Measurements from ENCODE around the gene CFAP61. TPM values are rescaled to one million over a fixed set of nuclear protein-coding genes. Genes with fewer than 3 reads are reported as not detected.

The CFAP61 gene
- total RNA-seq, 1 donor from 2014 or later, result not detected

DNA sequence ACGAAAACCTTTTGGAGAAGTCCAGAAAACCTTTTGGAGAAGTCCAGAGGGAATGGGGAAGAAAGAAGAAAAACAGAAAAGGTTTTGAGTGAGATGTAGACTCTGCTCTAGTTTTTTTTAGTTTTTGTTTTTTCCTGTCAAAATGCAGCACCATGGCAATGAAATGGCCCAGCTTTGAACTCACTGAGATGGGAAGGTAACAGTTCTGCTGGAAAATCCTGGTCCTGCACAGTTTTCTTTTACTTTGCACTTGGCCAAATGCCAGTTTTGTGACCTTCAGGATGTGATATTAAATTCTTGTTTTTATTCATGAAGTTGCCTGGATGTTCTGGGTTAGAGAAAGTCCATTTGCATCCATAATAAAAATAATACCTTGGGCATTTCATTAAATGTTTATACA lies 145.7 kb downstream of the CFAP61 start:
- H3K9ac ChIP-seq (ENCODE audit: low read length), result no peak overlapping the region
- FAIRE-seq (no peak), DNase-seq (ENCODE audit: low read depth) (no peak)
- no peaks in the 10 kb centered on the region for H4K20me1 ChIP-seq (ENCODE audit: insufficient read depth, low read length)
- Mint-ChIP-seq H3K27ac (ENCODE audit: unreplicated experiment) (no peak overlapping the region), H3K36me3 (ENCODE audit: low read depth, unreplicated experiment) (no peaks in the 10 kb centered on the region), H3K9me3 (ENCODE audit: unreplicated experiment) (no peaks in the 10 kb centered on the region), H3K27me3 (ENCODE audit: low read depth, unreplicated experiment) (peaks cover 6% of the 10 kb centered on the region), H3K4me3 (ENCODE audit: unreplicated experiment) (no peak overlapping the region), H3K4me1 (ENCODE audit: low read depth, unreplicated experiment) (no peaks in the 10 kb centered on the region)
- no peaks in the 10 kb centered on the region for H3K36me3 ChIP-seq (ENCODE audit: insufficient read depth, low read length)
- TF ChIP-seq, protein P1, sequence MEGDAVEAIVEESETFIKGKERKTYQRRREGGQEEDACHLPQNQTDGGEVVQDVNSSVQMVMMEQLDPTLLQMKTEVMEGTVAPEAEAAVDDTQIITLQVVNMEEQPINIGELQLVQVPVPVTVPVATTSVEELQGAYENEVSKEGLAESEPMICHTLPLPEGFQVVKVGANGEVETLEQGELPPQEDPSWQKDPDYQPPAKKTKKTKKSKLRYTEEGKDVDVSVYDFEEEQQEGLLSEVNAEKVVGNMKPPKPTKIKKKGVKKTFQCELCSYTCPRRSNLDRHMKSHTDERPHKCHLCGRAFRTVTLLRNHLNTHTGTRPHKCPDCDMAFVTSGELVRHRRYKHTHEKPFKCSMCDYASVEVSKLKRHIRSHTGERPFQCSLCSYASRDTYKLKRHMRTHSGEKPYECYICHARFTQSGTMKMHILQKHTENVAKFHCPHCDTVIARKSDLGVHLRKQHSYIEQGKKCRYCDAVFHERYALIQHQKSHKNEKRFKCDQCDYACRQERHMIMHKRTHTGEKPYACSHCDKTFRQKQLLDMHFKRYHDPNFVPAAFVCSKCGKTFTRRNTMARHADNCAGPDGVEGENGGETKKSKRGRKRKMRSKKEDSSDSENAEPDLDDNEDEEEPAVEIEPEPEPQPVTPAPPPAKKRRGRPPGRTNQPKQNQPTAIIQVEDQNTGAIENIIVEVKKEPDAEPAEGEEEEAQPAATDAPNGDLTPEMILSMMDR (IDR thresholded peaks at IDR 0.05; ENCODE audit: insufficient read depth, low read depth, low read length), result no peak
- TF ChIP-seq EZH2 (IDR thresholded peaks at IDR 0.05; ENCODE audit: insufficient read depth, low read length), result no peak
- H3K79me2 ChIP-seq (ENCODE audit: insufficient read depth, low read length), result no peaks in the 10 kb centered on the region
- no peaks in the 10 kb centered on the region for H3K4me1 ChIP-seq (ENCODE audit: insufficient read depth, low read length)
- H3K4me2 ChIP-seq (ENCODE audit: low read length), result no peak overlapping the region
- H2AFZ ChIP-seq (ENCODE audit: low read depth, low read length), result no peak overlapping the region
- H3K9me3 ChIP-seq (ENCODE audit: insufficient read depth, low read depth, low read length), result peaks cover 3% of the 10 kb centered on the region
- peaks cover 2% of the 10 kb centered on the region for H3K27me3 ChIP-seq (ENCODE audit: insufficient read depth, low read length)
- H3K4me3 ChIP-seq (ENCODE audit: insufficient read depth, low read depth, low read length), result no peak overlapping the region
- no peak overlapping the region for H3K27ac ChIP-seq (ENCODE audit: low read depth, low read length)

GRCh38 chr20:20199361-20200160 lies 147.2 kb downstream of the CFAP61 start:
- Histone ChIP-seq H3K4me2 (ENCODE audit: low read length) (no peak overlapping the region), H3K9me3 (ENCODE audit: insufficient read depth, low read depth, low read length) (peaks cover 3% of the 10 kb centered on the region), H4K20me1 (ENCODE audit: insufficient read depth, low read length) (no peaks in the 10 kb centered on the region), H2AFZ (ENCODE audit: low read depth, low read length) (no peak overlapping the region), H3K4me1 (ENCODE audit: insufficient read depth, low read length) (no peaks in the 10 kb centered on the region), H3K9ac (ENCODE audit: low read length) (no peak overlapping the region), H3K79me2 (ENCODE audit: insufficient read depth, low read length) (no peaks in the 10 kb centered on the region), H3K27me3 (ENCODE audit: insufficient read depth, low read length) (peaks cover 2% of the 10 kb centered on the region), H3K4me3 (ENCODE audit: insufficient read depth, low read depth, low read length) (no peak overlapping the region), H3K27ac (ENCODE audit: low read depth, low read length) (no peak overlapping the region), H3K36me3 (ENCODE audit: insufficient read depth, low read length) (no peaks in the 10 kb centered on the region)
- FAIRE-seq, result no peak
- Mint-ChIP-seq H3K9me3 (ENCODE audit: unreplicated experiment) (no peaks in the 10 kb centered on the region), H3K4me3 (ENCODE audit: unreplicated experiment) (no peak overlapping the region), H3K27me3 (ENCODE audit: low read depth, unreplicated experiment) (peaks cover 5% of the 10 kb centered on the region), H3K27ac (ENCODE audit: unreplicated experiment) (no peak overlapping the region), H3K36me3 (ENCODE audit: low read depth, unreplicated experiment) (no peaks in the 10 kb centered on the region), H3K4me1 (ENCODE audit: low read depth, unreplicated experiment) (no peaks in the 10 kb centered on the region)
- DNase-seq (ENCODE audit: low read depth), result no peak
- TF ChIP-seq, protein P1 (IDR thresholded peaks at IDR 0.05; ENCODE audit: insufficient read depth, low read depth, low read length), result no peak

DNA sequence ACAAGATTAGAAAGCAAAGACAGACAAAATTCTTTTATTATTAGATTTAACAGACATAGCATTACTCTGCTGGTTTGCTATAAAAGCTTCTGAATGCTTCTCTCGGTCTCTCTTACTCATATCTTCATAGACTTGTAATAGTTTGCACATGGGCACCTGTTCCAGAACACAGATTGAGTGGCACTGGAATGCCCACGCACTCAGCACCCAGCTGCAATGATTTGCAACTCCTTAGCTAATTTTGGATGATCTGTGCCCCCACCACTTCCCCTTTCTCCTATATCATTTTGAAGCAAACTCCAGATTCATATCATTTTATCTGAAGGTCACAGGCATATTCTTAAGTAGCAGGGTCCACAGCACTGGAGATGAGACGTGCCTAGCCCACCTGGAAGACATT lies 148.8 kb downstream of the CFAP61 start:
- Histone ChIP-seq H3K9me3 (ENCODE audit: insufficient read depth, low read depth, low read length) (peaks cover under 1% of the 10 kb centered on the region), H4K20me1 (ENCODE audit: insufficient read depth, low read length) (no peaks in the 10 kb centered on the region), H3K4me3 (ENCODE audit: insufficient read depth, low read depth, low read length) (no peak overlapping the region), H3K9ac (ENCODE audit: low read length) (no peak overlapping the region), H3K27me3 (ENCODE audit: insufficient read depth, low read length) (peaks cover 2% of the 10 kb centered on the region), H3K4me2 (ENCODE audit: low read length) (no peak overlapping the region), H3K36me3 (ENCODE audit: insufficient read depth, low read length) (no peaks in the 10 kb centered on the region), H3K27ac (ENCODE audit: low read depth, low read length) (no peak overlapping the region), H3K4me1 (ENCODE audit: insufficient read depth, low read length) (no peaks in the 10 kb centered on the region), H3K79me2 (ENCODE audit: insufficient read depth, low read length) (no peaks in the 10 kb centered on the region), H2AFZ (ENCODE audit: low read depth, low read length) (no peak overlapping the region)
- Mint-ChIP-seq H3K9me3 (ENCODE audit: unreplicated experiment) (no peaks in the 10 kb centered on the region), H3K27me3 (ENCODE audit: low read depth, unreplicated experiment) (peaks cover 5% of the 10 kb centered on the region), H3K27ac (ENCODE audit: unreplicated experiment) (no peak overlapping the region), H3K4me1 (ENCODE audit: low read depth, unreplicated experiment) (peaks cover 2% of the 10 kb centered on the region), H3K4me3 (ENCODE audit: unreplicated experiment) (no peak overlapping the region), H3K36me3 (ENCODE audit: low read depth, unreplicated experiment) (no peaks in the 10 kb centered on the region)
- no peak for TF ChIP-seq EZH2 (IDR thresholded peaks at IDR 0.05; ENCODE audit: insufficient read depth, low read length)
- TF ChIP-seq, protein P1 (IDR thresholded peaks at IDR 0.05; ENCODE audit: insufficient read depth, low read depth, low read length), result no peak
- FAIRE-seq, result no peak
- no peak for DNase-seq (ENCODE audit: low read depth)

Measured in astrocyte (in vitro differentiated cells and primary cell).